SIG-M5 treated with dmso at 0.1 percent for 504 hours (cell line): ENCODE results near the gene BMAL1.

Experiments used
- DNase-seq: peaks from one replicate; lab custom pipeline; 2025; ENCODE audit not compliant: unreplicated experiment; lab: John Stamatoyannopoulos, UW

BMAL1 gene

GRCh38 chr11:13338427-13339069, 61.0 kb downstream of the BMAL1 start:
- DNase-seq: no peak

DNA sequence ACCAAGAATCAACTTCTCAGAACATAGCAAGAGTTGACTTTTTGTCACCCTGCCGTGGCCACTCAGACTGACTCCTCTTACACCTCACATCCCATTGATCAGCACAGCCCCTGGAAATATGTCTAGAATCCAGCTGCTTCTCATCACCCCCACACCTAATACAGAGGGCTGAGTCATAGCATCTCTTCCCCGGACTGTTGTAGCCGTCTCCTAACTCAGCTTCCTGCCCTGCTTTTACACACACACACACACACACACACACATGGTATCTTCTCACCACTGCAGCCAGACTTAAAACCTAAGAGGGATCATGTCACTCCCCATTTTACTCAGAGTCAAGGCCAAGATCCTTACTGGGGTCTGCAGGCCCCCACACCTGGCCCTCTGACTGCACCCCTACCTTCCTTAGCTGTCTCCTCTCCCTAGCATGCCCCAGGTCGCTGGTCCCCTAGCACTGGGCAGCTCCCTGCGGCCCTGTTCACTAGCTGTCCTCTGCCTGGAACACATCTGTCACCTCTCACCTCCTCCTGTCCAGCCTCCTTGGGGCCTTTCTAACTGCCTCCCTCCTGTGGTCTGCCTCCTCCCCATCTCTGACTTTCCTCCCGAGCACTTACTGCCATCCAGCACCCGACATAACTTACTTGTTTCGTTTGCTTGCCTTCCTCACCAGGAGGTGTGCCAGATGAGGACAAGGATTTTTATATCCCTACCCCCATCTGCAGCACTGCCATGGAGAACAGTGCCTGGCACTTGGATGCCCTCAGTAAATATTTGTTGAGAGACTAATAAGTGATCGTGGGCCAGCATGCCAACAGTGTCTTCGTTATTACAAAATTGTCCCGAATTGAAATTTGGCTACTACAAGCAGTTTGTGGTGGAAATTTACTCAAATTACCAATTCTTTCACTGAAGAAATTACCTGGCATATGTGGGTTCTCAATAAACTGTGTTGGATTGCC, 61.9 kb downstream of the BMAL1 start:
- DNase-seq: no peak

GRCh38 chr11:13341026-13341425, 63.4 kb downstream of the BMAL1 start:
- DNase-seq: no peak

DNA sequence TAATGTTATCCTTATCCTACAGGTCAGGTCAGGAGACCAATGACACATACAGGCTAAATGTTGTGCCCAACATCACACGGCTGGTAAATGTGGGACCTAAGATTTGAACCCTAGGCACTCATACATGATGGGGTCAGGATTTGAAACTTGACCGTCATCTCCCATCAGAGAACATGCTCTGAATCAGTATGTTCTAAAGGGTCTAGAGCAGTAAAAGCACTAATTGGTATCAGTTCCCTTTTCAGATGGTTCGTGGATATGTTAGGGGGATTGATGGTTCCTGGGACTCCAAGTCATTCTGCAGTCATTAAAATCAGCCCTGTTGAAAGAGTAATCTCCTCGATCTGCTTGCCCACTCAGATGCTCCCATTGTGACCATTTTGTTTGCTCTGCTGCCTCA, 65.5 kb downstream of the BMAL1 start:
- DNase-seq: peak; percentile 8

GRCh38 chr11:13343931-13344717, 66.5 kb downstream of the BMAL1 start:
- DNase-seq: peak; percentile 56

DNA sequence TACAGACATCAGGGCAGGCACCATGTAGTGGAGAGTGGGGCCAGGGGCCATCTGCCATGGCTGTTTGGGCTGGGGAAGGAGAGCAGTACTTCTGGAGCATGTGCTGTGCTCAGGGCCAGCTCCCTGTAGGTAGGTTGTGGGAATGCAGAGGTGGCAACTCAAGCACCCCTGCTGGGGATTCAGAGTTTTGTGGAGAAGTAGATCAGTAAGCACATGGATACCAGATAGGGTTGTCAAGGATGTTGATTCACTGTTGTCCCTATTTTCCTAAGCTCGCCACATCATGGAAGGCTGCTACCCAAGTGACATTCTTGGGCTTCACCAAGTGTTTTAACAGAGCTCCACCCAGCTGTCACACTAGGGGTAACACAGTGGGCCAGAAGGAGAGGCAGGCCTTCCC, 67.2 kb downstream of the BMAL1 start:
- DNase-seq: no peak

DNA sequence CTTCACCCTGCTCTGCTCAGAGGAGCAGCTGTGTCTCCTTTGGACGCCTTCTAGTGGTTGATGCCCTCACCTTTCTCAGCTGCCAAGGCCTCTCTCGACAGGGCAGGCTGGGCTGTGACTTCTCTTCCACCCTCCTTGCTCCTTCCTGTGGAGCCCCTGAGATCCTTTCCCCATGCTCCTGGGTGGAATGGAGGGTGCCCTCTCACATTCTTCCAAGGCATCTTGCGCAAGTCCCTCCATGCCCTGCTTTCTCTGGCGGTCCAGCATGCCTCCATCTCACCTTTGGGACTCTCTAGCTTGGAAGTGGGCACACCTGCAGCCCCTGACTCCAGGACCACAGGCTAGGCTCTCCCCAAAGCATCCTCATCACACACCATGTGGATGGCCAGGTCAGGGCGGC, 68.9 kb downstream of the BMAL1 start:
- DNase-seq: no peak

GRCh38 chr11:13347901-13348300, 70.3 kb downstream of the BMAL1 start:
- DNase-seq: no peak

- DNase-seq: no peak
These were observed 70.7 kb downstream of the BMAL1 start for GRCh38 chr11:13348305-13348704.

DNA sequence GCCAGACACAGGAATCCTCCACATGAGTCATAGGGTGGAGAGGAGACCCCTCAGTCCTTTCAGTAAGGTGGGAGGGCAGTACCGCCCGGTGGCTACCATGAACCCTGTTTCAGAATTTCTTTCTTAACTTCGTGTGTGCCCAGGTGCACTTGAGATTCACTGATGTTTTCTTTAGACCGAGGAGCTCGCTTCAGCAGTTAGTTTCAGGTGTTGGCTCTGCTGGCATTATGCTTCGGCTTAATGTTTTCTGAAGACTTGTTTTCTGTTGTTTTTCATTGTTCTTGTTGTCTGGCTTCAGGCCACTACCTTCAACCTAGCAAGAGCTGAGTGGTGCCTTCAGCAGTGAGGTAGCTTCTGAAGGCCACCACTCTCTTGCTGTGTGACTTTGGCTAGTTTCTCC, 71.5 kb downstream of the BMAL1 start:
- DNase-seq: no peak

DNA sequence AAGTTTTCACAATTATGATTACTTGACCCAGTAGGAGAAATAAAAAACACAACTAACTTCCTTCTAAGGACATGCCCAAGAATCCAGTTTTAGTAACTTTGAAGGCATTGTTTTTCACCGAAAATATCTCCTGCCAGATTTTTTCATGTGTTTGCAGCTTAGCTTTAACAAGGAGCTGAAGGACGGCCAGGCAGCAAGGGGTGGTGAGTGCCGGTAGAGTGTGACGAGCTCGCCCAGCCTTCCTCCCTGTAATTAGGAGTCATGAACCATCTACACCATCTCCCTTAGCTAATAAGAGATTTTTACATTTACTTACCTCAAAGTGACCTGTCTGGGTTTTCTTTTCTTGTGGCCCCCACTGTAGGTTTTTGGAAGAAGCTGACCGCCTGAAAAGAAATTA, 72.0 kb downstream of the BMAL1 start:
- DNase-seq: no peak

DNA sequence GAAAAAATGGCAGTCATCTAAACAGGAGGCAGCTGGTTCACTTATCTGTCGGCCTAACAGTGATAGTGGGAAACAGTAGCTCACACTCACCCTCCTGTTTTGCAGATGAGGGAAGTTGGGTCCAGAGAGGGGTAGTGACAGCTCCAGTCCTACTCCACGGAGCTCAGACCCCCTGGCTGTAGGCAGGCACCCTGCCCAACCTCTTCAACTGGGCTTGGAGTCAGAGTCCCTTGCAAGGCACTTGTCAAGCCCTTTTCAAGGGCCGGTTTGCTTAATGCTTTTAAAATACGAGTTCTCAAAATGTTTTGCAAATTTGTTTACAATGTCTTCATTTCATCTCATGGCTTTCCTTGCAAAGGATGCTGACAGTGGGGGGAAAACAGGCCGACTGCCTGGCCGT, 75.1 kb downstream of the BMAL1 start:
- no peak for DNase-seq

GRCh38 chr11:13354335-13354734, 76.7 kb downstream of the BMAL1 start:
- no peak for DNase-seq

GRCh38 chr11:13355191-13355590, 77.6 kb downstream of the BMAL1 start:
- no peak for DNase-seq

DNA sequence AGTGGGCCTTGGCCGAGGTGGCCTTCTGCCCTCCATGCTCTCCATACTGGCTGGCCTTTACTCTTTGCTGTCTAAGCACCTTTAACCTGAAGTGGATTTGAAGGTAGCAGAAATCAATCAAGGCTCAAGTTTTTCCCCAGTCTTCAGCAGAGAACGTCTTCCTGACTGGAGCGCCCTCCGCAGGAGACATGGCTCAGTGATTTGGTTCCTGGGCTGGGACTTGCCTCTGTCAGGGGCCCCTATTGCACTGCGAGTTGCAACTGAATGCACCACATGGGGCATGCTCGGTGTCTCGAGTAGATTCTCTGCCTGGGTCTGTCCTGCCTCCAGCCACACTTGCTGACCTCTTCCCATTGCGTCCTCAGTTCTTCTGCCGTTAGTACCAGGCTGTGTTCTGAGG, 79.6 kb downstream of the BMAL1 start:
- no peak for DNase-seq

GRCh38 chr11:13358596-13359270, 81.1 kb downstream of the BMAL1 start:
- no peak for DNase-seq

GRCh38 chr11:13362596-13363109, 85.1 kb downstream of the BMAL1 start:
- no peak for DNase-seq

DNA sequence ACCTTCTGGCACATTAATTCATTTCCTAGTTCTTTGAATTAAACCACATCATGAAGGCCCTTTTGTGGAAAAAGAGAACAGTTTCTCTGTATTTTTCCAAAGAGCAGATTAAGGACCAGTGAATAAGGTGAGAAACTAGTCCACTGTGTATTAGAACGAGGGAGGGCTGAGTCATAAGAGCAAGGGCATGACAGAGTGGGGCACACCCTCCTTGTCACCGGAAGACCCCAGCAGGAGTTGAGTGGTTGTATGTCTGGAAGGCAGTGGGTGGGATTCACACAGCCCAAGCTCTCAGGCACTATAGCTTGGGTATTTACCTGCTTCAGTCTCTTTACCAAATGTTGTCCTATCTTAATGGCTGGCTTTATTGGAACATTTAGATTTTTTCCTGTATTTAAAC, 86.8 kb downstream of the BMAL1 start:
- DNase-seq: no peak

- DNase-seq: no peak
These were observed 88.9 kb downstream of the BMAL1 start for GRCh38 chr11:13366266-13367026.

GRCh38 chr11:13367115-13367514, 89.5 kb downstream of the BMAL1 start:
- no peak for DNase-seq
